Body of pancreas (tissue), 4 donors: ENCODE results near the gene CELSR1.

Source experiments
- CTCF ChIP-seq, 7 experiments: fragments of 450-650 bp in 4 of 7; fragments of 200-600 bp in 3 of 7; sonication (generic) in 3 of 7; IDR thresholded peaks; one replicate each; pipeline ENCODE4 v1.5.1; 2016 to 2019; ENCODE audit warnings: antibody characterized with exemption in 7 of 7
- POLR2A ChIP-seq, 3 donors: fragments of 450-650 bp; IDR thresholded peaks; one replicate each; pipeline ENCODE4 v1.6.1; 2016; ENCODE audit warnings: antibody characterized with exemption in 3 of 3, mild to moderate bottlenecking in 2 of 3

GRCh38 chr22:46454504-46455269 lies 82.7 kb downstream of the CELSR1 start:
- TF ChIP-seq POLR2A (IDR thresholded peaks at IDR 0.05): no peak
- TF ChIP-seq CTCF (IDR thresholded peaks at IDR 0.05): no peak
